Fibroblast of lung (primary cell): ENCODE data around the gene GNAI1.

Experiments
- EZH2 ChIP-seq: IDR thresholded peaks from 2 replicates; pipeline ENCODE4 v1.5.1; 2012; ENCODE audit warnings: low read length, control low read depth, mild to moderate bottlenecking; ENCODE audit errors: missing control alignments
- TF ChIP-seq, protein P1 (sequence below), 2 donors: IDR thresholded peaks in 1 of 2; conservative IDR thresholded peaks in 1 of 2; 1 replicate in 1 of 2; 2 replicates in 1 of 2; pipeline ENCODE4 v1.5.1; 2011 to 2012; ENCODE audit warnings: low read length in 2 of 2, control low read depth in 1 of 2, inconsistent platforms in 1 of 2, low read depth in 1 of 2, mild to moderate bottlenecking in 1 of 2

DNA sequence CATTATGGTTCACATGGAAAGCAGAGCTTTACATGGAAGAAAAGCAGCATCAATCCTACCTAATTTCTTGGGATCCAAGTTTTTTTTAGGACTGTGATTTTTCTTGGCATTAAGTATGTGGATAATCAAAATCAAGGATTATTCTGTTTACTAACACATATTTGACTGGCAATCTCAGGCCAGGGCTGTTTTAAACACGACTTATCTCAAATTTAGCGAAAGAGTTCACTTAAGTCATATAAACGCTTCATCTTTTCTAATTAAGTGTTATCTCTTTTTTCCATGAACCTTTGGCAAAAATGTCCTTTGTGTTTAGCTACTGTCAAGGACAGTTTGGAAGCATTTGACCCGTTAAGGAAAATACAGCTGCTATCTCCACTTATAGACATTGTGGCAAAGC, 92.0 kb downstream of the GNAI1 start:
- TF ChIP-seq, protein P1, sequence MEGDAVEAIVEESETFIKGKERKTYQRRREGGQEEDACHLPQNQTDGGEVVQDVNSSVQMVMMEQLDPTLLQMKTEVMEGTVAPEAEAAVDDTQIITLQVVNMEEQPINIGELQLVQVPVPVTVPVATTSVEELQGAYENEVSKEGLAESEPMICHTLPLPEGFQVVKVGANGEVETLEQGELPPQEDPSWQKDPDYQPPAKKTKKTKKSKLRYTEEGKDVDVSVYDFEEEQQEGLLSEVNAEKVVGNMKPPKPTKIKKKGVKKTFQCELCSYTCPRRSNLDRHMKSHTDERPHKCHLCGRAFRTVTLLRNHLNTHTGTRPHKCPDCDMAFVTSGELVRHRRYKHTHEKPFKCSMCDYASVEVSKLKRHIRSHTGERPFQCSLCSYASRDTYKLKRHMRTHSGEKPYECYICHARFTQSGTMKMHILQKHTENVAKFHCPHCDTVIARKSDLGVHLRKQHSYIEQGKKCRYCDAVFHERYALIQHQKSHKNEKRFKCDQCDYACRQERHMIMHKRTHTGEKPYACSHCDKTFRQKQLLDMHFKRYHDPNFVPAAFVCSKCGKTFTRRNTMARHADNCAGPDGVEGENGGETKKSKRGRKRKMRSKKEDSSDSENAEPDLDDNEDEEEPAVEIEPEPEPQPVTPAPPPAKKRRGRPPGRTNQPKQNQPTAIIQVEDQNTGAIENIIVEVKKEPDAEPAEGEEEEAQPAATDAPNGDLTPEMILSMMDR (conservative IDR thresholded peaks at IDR 0.05 in 1 of 2, IDR thresholded peaks at IDR 0.05 in 1 of 2; ENCODE audit: low read depth in 1 of 2, low read length in 2 of 2) = no peak
- no peak for TF ChIP-seq EZH2
